ENCODE results near the gene NACC2. TPM values are rescaled to one million over a fixed set of nuclear protein-coding genes. Genes with fewer than 3 reads are reported as not detected.

Gene NACC2
- total and polyA plus RNA-seq, 2 of the 8 experiments (the other 6 are each of a cell fraction or from before 2014, with no cell fraction given) = 8.3 to 14.0 TPM

DNA sequence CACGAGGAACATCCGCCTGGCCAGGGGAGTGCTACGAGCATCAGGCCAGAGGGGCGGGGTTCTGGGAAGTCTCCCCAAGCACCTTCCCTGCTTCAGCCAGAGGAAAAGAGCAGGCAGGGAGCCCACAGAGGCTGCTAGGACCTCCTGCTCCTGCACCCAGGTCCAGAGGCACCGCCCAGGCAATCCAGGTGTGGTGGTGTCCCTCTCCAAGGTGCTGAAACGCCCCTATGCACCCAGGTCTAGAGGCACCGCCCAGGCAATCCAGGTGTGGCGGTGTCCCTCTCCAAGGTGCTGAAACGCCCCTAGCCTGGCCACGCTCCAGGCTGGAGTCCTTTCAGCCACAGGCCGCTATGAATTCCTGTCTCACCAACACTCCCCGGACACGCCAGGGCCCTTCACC is 123.2 kb downstream of the NACC2 start (continued):
- TF ChIP-seq CHD1 (IDR thresholded peaks at IDR 0.05; ENCODE audit: low read depth, low read length) = no peak
- TF ChIP-seq KDM4A (IDR thresholded peaks at IDR 0.05; ENCODE audit: low read depth, low read length, severe bottlenecking) = no peak
- TF ChIP-seq ASH2L (IDR thresholded peaks at IDR 0.05; ENCODE audit: low read length) = no peak
- TF ChIP-seq POLR2A (IDR thresholded peaks at IDR 0.05; ENCODE audit: control extremely low read depth in 1 of 2, low read depth in 2 of 2, low read length in 2 of 2) = no peak
- TF ChIP-seq TAF1 (IDR thresholded peaks at IDR 0.05; ENCODE audit: low read depth, low read length) = no peak
- 0 out of 2 replicates have a peak, but pooled peaks have one; percentile 38 for TF ChIP-seq CHD2 (IDR thresholded peaks at IDR 0.05; ENCODE audit: low read length)
- TF ChIP-seq SP1 (IDR thresholded peaks at IDR 0.05; ENCODE audit: low read depth, low read length) = peak; percentile 73
- TF ChIP-seq, protein P1, sequence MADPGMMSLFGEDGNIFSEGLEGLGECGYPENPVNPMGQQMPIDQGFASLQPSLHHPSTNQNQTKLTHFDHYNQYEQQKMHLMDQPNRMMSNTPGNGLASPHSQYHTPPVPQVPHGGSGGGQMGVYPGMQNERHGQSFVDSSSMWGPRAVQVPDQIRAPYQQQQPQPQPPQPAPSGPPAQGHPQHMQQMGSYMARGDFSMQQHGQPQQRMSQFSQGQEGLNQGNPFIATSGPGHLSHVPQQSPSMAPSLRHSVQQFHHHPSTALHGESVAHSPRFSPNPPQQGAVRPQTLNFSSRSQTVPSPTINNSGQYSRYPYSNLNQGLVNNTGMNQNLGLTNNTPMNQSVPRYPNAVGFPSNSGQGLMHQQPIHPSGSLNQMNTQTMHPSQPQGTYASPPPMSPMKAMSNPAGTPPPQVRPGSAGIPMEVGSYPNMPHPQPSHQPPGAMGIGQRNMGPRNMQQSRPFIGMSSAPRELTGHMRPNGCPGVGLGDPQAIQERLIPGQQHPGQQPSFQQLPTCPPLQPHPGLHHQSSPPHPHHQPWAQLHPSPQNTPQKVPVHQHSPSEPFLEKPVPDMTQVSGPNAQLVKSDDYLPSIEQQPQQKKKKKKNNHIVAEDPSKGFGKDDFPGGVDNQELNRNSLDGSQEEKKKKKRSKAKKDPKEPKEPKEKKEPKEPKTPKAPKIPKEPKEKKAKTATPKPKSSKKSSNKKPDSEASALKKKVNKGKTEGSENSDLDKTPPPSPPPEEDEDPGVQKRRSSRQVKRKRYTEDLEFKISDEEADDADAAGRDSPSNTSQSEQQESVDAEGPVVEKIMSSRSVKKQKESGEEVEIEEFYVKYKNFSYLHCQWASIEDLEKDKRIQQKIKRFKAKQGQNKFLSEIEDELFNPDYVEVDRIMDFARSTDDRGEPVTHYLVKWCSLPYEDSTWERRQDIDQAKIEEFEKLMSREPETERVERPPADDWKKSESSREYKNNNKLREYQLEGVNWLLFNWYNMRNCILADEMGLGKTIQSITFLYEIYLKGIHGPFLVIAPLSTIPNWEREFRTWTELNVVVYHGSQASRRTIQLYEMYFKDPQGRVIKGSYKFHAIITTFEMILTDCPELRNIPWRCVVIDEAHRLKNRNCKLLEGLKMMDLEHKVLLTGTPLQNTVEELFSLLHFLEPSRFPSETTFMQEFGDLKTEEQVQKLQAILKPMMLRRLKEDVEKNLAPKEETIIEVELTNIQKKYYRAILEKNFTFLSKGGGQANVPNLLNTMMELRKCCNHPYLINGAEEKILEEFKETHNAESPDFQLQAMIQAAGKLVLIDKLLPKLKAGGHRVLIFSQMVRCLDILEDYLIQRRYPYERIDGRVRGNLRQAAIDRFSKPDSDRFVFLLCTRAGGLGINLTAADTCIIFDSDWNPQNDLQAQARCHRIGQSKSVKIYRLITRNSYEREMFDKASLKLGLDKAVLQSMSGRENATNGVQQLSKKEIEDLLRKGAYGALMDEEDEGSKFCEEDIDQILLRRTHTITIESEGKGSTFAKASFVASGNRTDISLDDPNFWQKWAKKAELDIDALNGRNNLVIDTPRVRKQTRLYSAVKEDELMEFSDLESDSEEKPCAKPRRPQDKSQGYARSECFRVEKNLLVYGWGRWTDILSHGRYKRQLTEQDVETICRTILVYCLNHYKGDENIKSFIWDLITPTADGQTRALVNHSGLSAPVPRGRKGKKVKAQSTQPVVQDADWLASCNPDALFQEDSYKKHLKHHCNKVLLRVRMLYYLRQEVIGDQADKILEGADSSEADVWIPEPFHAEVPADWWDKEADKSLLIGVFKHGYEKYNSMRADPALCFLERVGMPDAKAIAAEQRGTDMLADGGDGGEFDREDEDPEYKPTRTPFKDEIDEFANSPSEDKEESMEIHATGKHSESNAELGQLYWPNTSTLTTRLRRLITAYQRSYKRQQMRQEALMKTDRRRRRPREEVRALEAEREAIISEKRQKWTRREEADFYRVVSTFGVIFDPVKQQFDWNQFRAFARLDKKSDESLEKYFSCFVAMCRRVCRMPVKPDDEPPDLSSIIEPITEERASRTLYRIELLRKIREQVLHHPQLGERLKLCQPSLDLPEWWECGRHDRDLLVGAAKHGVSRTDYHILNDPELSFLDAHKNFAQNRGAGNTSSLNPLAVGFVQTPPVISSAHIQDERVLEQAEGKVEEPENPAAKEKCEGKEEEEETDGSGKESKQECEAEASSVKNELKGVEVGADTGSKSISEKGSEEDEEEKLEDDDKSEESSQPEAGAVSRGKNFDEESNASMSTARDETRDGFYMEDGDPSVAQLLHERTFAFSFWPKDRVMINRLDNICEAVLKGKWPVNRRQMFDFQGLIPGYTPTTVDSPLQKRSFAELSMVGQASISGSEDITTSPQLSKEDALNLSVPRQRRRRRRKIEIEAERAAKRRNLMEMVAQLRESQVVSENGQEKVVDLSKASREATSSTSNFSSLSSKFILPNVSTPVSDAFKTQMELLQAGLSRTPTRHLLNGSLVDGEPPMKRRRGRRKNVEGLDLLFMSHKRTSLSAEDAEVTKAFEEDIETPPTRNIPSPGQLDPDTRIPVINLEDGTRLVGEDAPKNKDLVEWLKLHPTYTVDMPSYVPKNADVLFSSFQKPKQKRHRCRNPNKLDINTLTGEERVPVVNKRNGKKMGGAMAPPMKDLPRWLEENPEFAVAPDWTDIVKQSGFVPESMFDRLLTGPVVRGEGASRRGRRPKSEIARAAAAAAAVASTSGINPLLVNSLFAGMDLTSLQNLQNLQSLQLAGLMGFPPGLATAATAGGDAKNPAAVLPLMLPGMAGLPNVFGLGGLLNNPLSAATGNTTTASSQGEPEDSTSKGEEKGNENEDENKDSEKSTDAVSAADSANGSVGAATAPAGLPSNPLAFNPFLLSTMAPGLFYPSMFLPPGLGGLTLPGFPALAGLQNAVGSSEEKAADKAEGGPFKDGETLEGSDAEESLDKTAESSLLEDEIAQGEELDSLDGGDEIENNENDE (IDR thresholded peaks at IDR 0.05; ENCODE audit: insufficient replicate concordance, low read length) = no peak
- TF ChIP-seq FOSL1 (IDR thresholded peaks at IDR 0.05; ENCODE audit: insufficient read depth, low read depth, low read length) = no peak
- TF ChIP-seq HDAC6 (IDR thresholded peaks at IDR 0.05; ENCODE audit: low read depth, low read length) = no peak
- TF ChIP-seq JUN (IDR thresholded peaks at IDR 0.05; ENCODE audit: low read depth, low read length) = no peak
- TF ChIP-seq TBP (IDR thresholded peaks at IDR 0.05; ENCODE audit: low read depth, low read length) = peak; percentile 25; the same call in 1 of the 2 replicates
- no peak for TF ChIP-seq SP2 (IDR thresholded peaks at IDR 0.05; ENCODE audit: low read length)
